Endothelial cell of umbilical vein (primary cell): Measurements from ENCODE around the gene MDGA2. TPM values are rescaled to one million over a fixed set of nuclear protein-coding genes. Genes with fewer than 3 reads are reported as not detected.

ENCODE experiments used
- BruUV-seq: library from RNA; stranded (reverse); fragments of 400-500 nt; replicated peaks from 2 replicates; lab custom pipeline; 2021; lab: Mats Ljungman, UMichigan
- CTCF ChIA-PET: fragments of 300-600, 350-600 bp; sonication (Branson Sonifier 250); formaldehyde crosslinking; loops from one replicate; lab custom pipeline; 2021; ENCODE audit warnings: antibody characterized with exemption, inconsistent platforms; lab: Charles Lee
- POLR2A ChIA-PET: fragments of 300-600, 350-600 bp; sonication (Branson Sonifier 250); formaldehyde crosslinking; loops from one replicate; lab custom pipeline; 2021; ENCODE audit warnings: antibody characterized with exemption, inconsistent platforms; lab: Charles Lee
- DNase-seq: peaks from one replicate; pipeline ENCODE4 v3.0.0-alpha.2; 2011; ENCODE audit warnings: low read depth, low spot score
- FAIRE-seq: peaks from 2 replicates; lab custom pipeline; 2011; peaks lifted over from hg19 to GRCh38; lab: Jason Lieb, UNC
- H2AFZ ChIP-seq: 2 replicates; pipeline ENCODE4 v1.6.0; 2012; ENCODE audit warnings: low read depth, low read length, control low read depth, inconsistent platforms
- H3K27ac ChIP-seq: 2 replicates; pipeline ENCODE4 v1.5.1; 2011; ENCODE audit warnings: low read depth, mild to moderate bottlenecking, control low read depth, low read length, moderate library complexity; ENCODE audit not compliant: insufficient read depth
- H3K27me3 ChIP-seq, 2 experiments: 2 replicates each; pipeline versions ENCODE4 v1.6.0 to v1.6.1; 2011; ENCODE audit warnings: low read length in 2 of 2, mixed read lengths in 1 of 2; ENCODE audit not compliant: control insufficient read depth in 2 of 2, insufficient read depth in 2 of 2
- H3K36me3 ChIP-seq, 2 experiments: 2 replicates in 1 of 2; 3 replicates in 1 of 2; pipeline ENCODE4 v1.5.1; 2011; ENCODE audit warnings: low read length in 2 of 2, mild to moderate bottlenecking in 1 of 2, moderate library complexity in 1 of 2; ENCODE audit not compliant: control insufficient read depth in 2 of 2, insufficient read depth in 2 of 2; ENCODE audit errors: extremely low read depth in 1 of 2
- H3K4me1 ChIP-seq: 3 replicates; pipeline ENCODE4 v1.5.1; 2011; ENCODE audit warnings: mild to moderate bottlenecking, low read length; ENCODE audit not compliant: control insufficient read depth, insufficient read depth; ENCODE audit errors: extremely low read depth
- H3K4me2 ChIP-seq: 2 replicates; pipeline ENCODE4 v1.6.1; 2011; ENCODE audit warnings: low read length, control low read depth, mixed read lengths; ENCODE audit not compliant: insufficient read depth
- H3K4me3 ChIP-seq, 3 experiments: fragments of 200-600 bp in 1 of 3; sonication (generic), shearing (Covaris generic) in 1 of 3; replicated peaks in 1 of 3; 2 replicates each; pipeline ENCODE4 v1.5.1; 2011 to 2016; ENCODE audit warnings: control low read depth in 3 of 3, low read length in 3 of 3, mild to moderate bottlenecking in 2 of 3, inconsistent platforms in 1 of 3, low read depth in 1 of 3, moderate library complexity in 1 of 3; ENCODE audit not compliant: insufficient read depth in 1 of 3
- H3K79me2 ChIP-seq: 2 replicates; pipeline ENCODE4 v1.6.0; 2012; ENCODE audit warnings: low read length, inconsistent platforms; ENCODE audit not compliant: control insufficient read depth, insufficient read depth
- H3K9ac ChIP-seq: replicated peaks from 2 replicates; pipeline ENCODE3; 2011; ENCODE audit warnings: low read length, control low read depth; ENCODE audit not compliant: insufficient read depth; ENCODE audit errors: extremely low read depth
- H3K9me1 ChIP-seq: replicated peaks from 3 replicates; pipeline ENCODE4 v1.6.0; 2011; ENCODE audit warnings: mild to moderate bottlenecking, low read length; ENCODE audit not compliant: control insufficient read depth, insufficient read depth; ENCODE audit errors: extremely low read depth
- H3K9me3 ChIP-seq: replicated peaks from 2 replicates; pipeline ENCODE4 v1.5.1; 2012; ENCODE audit warnings: low read length, inconsistent platforms; ENCODE audit not compliant: control insufficient read depth, insufficient read depth
- H4K20me1 ChIP-seq: replicated peaks from 2 replicates; pipeline ENCODE3; 2011; ENCODE audit warnings: mild to moderate bottlenecking, low read length; ENCODE audit not compliant: control insufficient read depth, insufficient read depth; ENCODE audit errors: extremely low read depth
- EZH2 ChIP-seq: IDR thresholded peaks from 2 replicates; pipeline ENCODE4 v1.6.1; 2012; ENCODE audit warnings: borderline replicate concordance, low read depth, mild to moderate bottlenecking, moderate library complexity, low read length, inconsistent platforms; ENCODE audit not compliant: severe bottlenecking
- FOS ChIP-seq: IDR thresholded peaks from 2 replicates; pipeline ENCODE4 v1.6.1; 2011; ENCODE audit warnings: mild to moderate bottlenecking, low read length, moderate library complexity, borderline replicate concordance; ENCODE audit not compliant: insufficient read depth
- GATA2 ChIP-seq: IDR thresholded peaks from 2 replicates; pipeline ENCODE4 v1.7.0; 2011; ENCODE audit warnings: low read depth, mild to moderate bottlenecking, moderate library complexity, mixed read lengths, low read length; ENCODE audit not compliant: insufficient read length, insufficient read depth
- JUN ChIP-seq: IDR thresholded peaks from 2 replicates; pipeline ENCODE4 v1.6.1; 2011; ENCODE audit warnings: borderline replicate concordance, low read depth; ENCODE audit not compliant: insufficient read length, insufficient read depth
- MYC ChIP-seq: IDR thresholded peaks from one replicate; pipeline ENCODE4 v1.6.1; 2011; ENCODE audit warnings: mild to moderate bottlenecking, low read depth, low read length
- POLR2A ChIP-seq: IDR thresholded peaks from 2 replicates; pipeline ENCODE4 v1.6.1; 2012; ENCODE audit warnings: low read depth, mild to moderate bottlenecking, control low read depth, low read length
- POLR2AphosphoS5 ChIP-seq: IDR thresholded peaks from 2 replicates; pipeline ENCODE4 v1.6.1; 2012; ENCODE audit warnings: low read depth, mild to moderate bottlenecking, control low read depth, low read length, moderate library complexity; ENCODE audit not compliant: insufficient read depth
- dilution Hi-C: fragments of 300-500 bp; cut with MboI; formaldehyde crosslinking; loops from one replicate; pipeline ENCODE4 v1.15.0; 2019; ENCODE audit warnings: low sequenced_read_pairs; ENCODE audit not compliant: extremely low pct_ligation_motif_present
- intact Hi-C: fragments of 100-400 bp; cut with micrococcal nuclease; formaldehyde crosslinking; loops from one replicate; pipeline ENCODE4 v1.10.0; 2022
- polyA plus RNA-seq, 4 experiments: library from polyadenylated mRNA; depleted of rRNA in 3 of 4; stranded (reverse) in 3 of 4; unstranded in 1 of 4; fragments of >200 nt; gene quantifications; 2 replicates each; pipeline versions ENCODE4 v1.2.1 to v1.2.3, GENCODE V29; 2011 to 2012; ENCODE audit warnings: missing spikeins in 1 of 4
- total RNA-seq: library from RNA; stranded (reverse); gene quantifications from 2 replicates; pipeline ENCODE4 v1.2.3, GENCODE V29; 2021
- TF ChIP-seq, protein P1 (sequence below): IDR thresholded peaks from 2 replicates; pipeline ENCODE4 v1.6.1; 2011; ENCODE audit not compliant: insufficient read depth, insufficient read length
- TF ChIP-seq, protein P2 (sequence below), 2 donors: IDR thresholded peaks; 1 replicate in 1 of 2; 2 replicates in 1 of 2; pipeline ENCODE4 v1.5.1; 2011; ENCODE audit warnings: low read length in 2 of 2, mild to moderate bottlenecking in 2 of 2, moderate library complexity in 2 of 2, control low read depth in 1 of 2, inconsistent platforms in 1 of 2, low read depth in 1 of 2; ENCODE audit not compliant: insufficient read depth in 1 of 2; ENCODE audit errors: extremely low read depth in 1 of 2

The MDGA2 gene
- total and polyA plus RNA-seq, 2 donors (not counting 3 experiments of a cell fraction or from before 2014, with no cell fraction given), result not detected

DNA sequence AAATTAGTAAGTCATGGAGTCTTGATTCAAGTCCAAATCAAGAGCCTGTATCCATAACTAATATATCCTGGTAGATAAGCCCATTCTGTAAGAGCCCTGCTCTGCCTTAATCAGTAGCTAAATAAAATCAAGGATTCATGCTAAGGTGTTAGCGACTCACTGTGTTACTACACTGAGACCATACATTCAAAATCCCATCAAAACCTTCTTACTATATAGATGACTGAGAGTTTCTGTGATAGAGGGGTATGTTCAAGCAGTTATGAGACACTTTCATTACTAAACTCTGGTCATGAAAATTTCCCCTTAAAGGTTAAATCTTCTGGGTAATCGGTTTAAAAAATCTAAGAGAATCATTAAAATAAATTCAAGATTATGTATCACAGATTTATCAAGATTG, 78.5 kb downstream of the MDGA2 start:
- POLR2A ChIA-PET, result no interaction called here
- no peak for FAIRE-seq
- no TSS peak for BruUV-seq

DNA sequence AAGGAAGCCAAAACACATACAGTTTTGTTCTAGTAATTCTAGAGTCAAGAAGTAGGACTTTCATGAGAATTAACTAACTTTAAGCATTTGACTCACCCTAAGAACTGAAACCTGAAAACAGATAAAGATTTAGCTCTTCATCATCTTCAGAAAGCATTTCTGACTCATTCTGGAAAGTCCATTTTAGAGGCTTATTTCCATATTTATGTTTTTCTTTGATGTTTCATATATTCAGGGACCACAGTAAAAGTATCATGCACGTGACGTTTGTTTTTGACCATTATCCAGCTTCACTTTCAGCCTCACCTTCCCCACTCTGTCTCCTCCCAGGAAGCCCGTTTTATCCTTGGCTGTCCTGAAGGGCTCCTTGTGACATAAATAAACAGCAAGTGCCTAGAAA, 79.2 kb downstream of the MDGA2 start:
- TF ChIP-seq EZH2 (no peak), MYC (no peak), JUN (no peak), GATA2 (no peak), FOS (no peak), POLR2AphosphoS5 (no peak), POLR2A (no peak)
- TF ChIP-seq, protein P1, sequence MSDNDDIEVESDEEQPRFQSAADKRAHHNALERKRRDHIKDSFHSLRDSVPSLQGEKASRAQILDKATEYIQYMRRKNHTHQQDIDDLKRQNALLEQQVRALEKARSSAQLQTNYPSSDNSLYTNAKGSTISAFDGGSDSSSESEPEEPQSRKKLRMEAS, result no peak
- TF ChIP-seq, protein P2, sequence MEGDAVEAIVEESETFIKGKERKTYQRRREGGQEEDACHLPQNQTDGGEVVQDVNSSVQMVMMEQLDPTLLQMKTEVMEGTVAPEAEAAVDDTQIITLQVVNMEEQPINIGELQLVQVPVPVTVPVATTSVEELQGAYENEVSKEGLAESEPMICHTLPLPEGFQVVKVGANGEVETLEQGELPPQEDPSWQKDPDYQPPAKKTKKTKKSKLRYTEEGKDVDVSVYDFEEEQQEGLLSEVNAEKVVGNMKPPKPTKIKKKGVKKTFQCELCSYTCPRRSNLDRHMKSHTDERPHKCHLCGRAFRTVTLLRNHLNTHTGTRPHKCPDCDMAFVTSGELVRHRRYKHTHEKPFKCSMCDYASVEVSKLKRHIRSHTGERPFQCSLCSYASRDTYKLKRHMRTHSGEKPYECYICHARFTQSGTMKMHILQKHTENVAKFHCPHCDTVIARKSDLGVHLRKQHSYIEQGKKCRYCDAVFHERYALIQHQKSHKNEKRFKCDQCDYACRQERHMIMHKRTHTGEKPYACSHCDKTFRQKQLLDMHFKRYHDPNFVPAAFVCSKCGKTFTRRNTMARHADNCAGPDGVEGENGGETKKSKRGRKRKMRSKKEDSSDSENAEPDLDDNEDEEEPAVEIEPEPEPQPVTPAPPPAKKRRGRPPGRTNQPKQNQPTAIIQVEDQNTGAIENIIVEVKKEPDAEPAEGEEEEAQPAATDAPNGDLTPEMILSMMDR (IDR thresholded peaks at IDR 0.05; ENCODE audit: extremely low read depth in 1 of 2, insufficient read depth in 1 of 2, low read depth in 1 of 2, low read length in 2 of 2), result no peak
- ChIA-PET CTCF (no interaction called here), POLR2A (no interaction called here)
- H2AFZ ChIP-seq, result no peak overlapping the region
- no peaks in the 10 kb centered on the region for H3K27me3 ChIP-seq
- H3K36me3 ChIP-seq, result no peaks in the 10 kb centered on the region
- no peak overlapping the region for H3K9ac ChIP-seq
- no peaks in the 10 kb centered on the region for H4K20me1 ChIP-seq
- dilution Hi-C loops, result no loop called here
- no peak overlapping the region for H3K4me2 ChIP-seq
- H3K9me1 ChIP-seq, result no peaks in the 10 kb centered on the region
- FAIRE-seq (no peak), DNase-seq (no peak)
- BruUV-seq, result no TSS peak
- H3K79me2 ChIP-seq, result no peaks in the 10 kb centered on the region
- intact Hi-C loops, result no loop called here
- H3K4me1 ChIP-seq, result no peaks in the 10 kb centered on the region
- H3K9me3 ChIP-seq, result no peaks in the 10 kb centered on the region
- no peak overlapping the region for H3K27ac ChIP-seq
- H3K4me3 ChIP-seq, result no peak overlapping the region

More for the DNA sequence above, 78.5 kb downstream of the MDGA2 start:
- CTCF ChIA-PET, result no interaction called here
- H3K27me3 ChIP-seq, result no peaks in the 10 kb centered on the region
- intact Hi-C loops, result no loop called here
- no peaks in the 10 kb centered on the region for H4K20me1 ChIP-seq
- H3K4me1 ChIP-seq, result no peaks in the 10 kb centered on the region
- no peak for TF ChIP-seq GATA2
- TF ChIP-seq, protein P1, result no peak
- no peaks in the 10 kb centered on the region for H3K9me3 ChIP-seq
- no peak overlapping the region for H3K4me3 ChIP-seq
- H3K27ac ChIP-seq, result no peak overlapping the region
- no peaks in the 10 kb centered on the region for H3K9me1 ChIP-seq
- no peak overlapping the region for H3K9ac ChIP-seq
- DNase-seq, result no peak
- dilution Hi-C loops, result no loop called here
- no peak overlapping the region for H2AFZ ChIP-seq
- no peaks in the 10 kb centered on the region for H3K36me3 ChIP-seq
- H3K4me2 ChIP-seq, result no peak overlapping the region
- H3K79me2 ChIP-seq, result no peaks in the 10 kb centered on the region
